H1 (cell line): ENCODE data around the gene GRPR. TPM values are rescaled to one million over a fixed set of nuclear protein-coding genes. Genes with fewer than 3 reads are reported as not detected.

ENCODE experiments used
- CTCF ChIA-PET: fragments of 300-600 bp; sonication (Branson Sonifier 250); formaldehyde crosslinking; loops from one replicate; lab custom pipeline; 2021; ENCODE audit not compliant: partially characterized antibody; lab: Charles Lee
- POLR2A ChIA-PET: fragments of 300-600 bp; sonication (Branson Sonifier 250); formaldehyde crosslinking; loops from one replicate; lab custom pipeline; 2021; ENCODE audit warnings: inconsistent platforms; ENCODE audit not compliant: partially characterized antibody; lab: Charles Lee
- DNase-seq, 2 experiments: peaks; one replicate each; pipeline versions ENCODE4 v3.0.0 to v3.0.0-alpha.2; 2010 to 2022; ENCODE audit warnings: low spot score in 2 of 2, low read depth in 1 of 2, mixed read lengths in 1 of 2
- FAIRE-seq: peaks from 2 replicates; lab custom pipeline; 2011; peaks lifted over from hg19 to GRCh38; lab: Jason Lieb, UNC
- H2AFZ ChIP-seq: 2 replicates; pipeline ENCODE4 v1.8.1; 2012; ENCODE audit warnings: low read length, inconsistent platforms
- H2AK5ac ChIP-seq: 2 replicates; pipeline ENCODE4 v1.6.1; 2013; ENCODE audit warnings: low read depth, low read length
- H2BK120ac ChIP-seq: replicated peaks from 2 replicates; pipeline ENCODE3; 2013; ENCODE audit warnings: low read depth, low read length, inconsistent platforms
- H2BK12ac ChIP-seq: 2 replicates; pipeline ENCODE4 v1.6.1; 2013; ENCODE audit warnings: low read depth, low read length
- H2BK15ac ChIP-seq: 2 replicates; pipeline ENCODE4 v1.6.1; 2013; ENCODE audit warnings: low read length
- H2BK20ac ChIP-seq: 2 replicates; pipeline ENCODE4 v1.6.1; 2013; ENCODE audit warnings: low read length
- H2BK5ac ChIP-seq: 2 replicates; pipeline ENCODE4 v1.6.1; 2013; ENCODE audit warnings: low read depth, low read length
- H3K14ac ChIP-seq: 2 replicates; pipeline ENCODE4 v1.6.1; 2013; ENCODE audit warnings: inconsistent platforms; ENCODE audit not compliant: insufficient read length
- H3K18ac ChIP-seq: 2 replicates; pipeline ENCODE4 v1.6.1; 2013; ENCODE audit warnings: low read length; ENCODE audit errors: extremely low read depth
- H3K23ac ChIP-seq: 2 replicates; pipeline ENCODE4 v1.6.1; 2013; ENCODE audit warnings: inconsistent platforms; ENCODE audit not compliant: insufficient read length
- H3K23me2 ChIP-seq: 2 replicates; pipeline ENCODE4 v1.6.1; 2013; ENCODE audit warnings: low read depth, low read length
- H3K27ac ChIP-seq: 2 replicates; pipeline ENCODE4 v1.6.1; 2011; ENCODE audit warnings: low read depth, low read length, inconsistent platforms
- H3K27me3 ChIP-seq, 4 experiments: replicated peaks in 1 of 4; 1 replicate in 1 of 4; 2 replicates in 3 of 4; pipeline versions ENCODE4 v1.6.1 to v1.8.1; 2011 to 2013; ENCODE audit warnings: low read length in 3 of 4, mild to moderate bottlenecking in 3 of 4, inconsistent platforms in 2 of 4, mixed read lengths in 2 of 4, moderate library complexity in 1 of 4; ENCODE audit not compliant: control insufficient read depth in 3 of 4, insufficient read depth in 3 of 4; ENCODE audit errors: extremely low read depth in 1 of 4
- H3K36me3 ChIP-seq, 4 experiments: 2 replicates each; pipeline versions ENCODE4 v1.6.1 to v1.8.1; 2011 to 2013; ENCODE audit warnings: mild to moderate bottlenecking in 4 of 4, low read length in 3 of 4, moderate library complexity in 2 of 4, control low read depth in 1 of 4, inconsistent platforms in 1 of 4; ENCODE audit not compliant: insufficient read depth in 4 of 4, control insufficient read depth in 2 of 4
- H3K4ac ChIP-seq: replicated peaks from 2 replicates; pipeline ENCODE3; 2013; ENCODE audit warnings: low read length, low read depth, mixed read lengths, inconsistent platforms; ENCODE audit not compliant: insufficient read length
- H3K4me1 ChIP-seq, 4 experiments: replicated peaks in 1 of 4; 1 replicate in 1 of 4; 2 replicates in 3 of 4; pipeline versions ENCODE4 v1.6.1 to v1.8.1; 2011 to 2013; ENCODE audit warnings: low read length in 3 of 4, inconsistent platforms in 2 of 4, mixed read lengths in 1 of 4; ENCODE audit not compliant: insufficient read depth in 4 of 4, control insufficient read depth in 3 of 4
- H3K4me2 ChIP-seq, 2 experiments: 2 replicates each; pipeline versions ENCODE4 v1.6.1 to v1.8.1; 2011 to 2013; ENCODE audit warnings: low read depth in 2 of 2, low read length in 2 of 2, control low read depth in 1 of 2, inconsistent platforms in 1 of 2, mild to moderate bottlenecking in 1 of 2; ENCODE audit not compliant: insufficient read depth in 1 of 2
- H3K4me3 ChIP-seq, 4 experiments: fragments of 200-600, 300-600 bp in 1 of 4; sonication (generic), shearing (Covaris generic), sonication (Bioruptor Twin) in 1 of 4; 2 replicates each; pipeline versions ENCODE4 v1.5.1 to v1.8.1; 2011 to 2016; ENCODE audit warnings: low read length in 4 of 4, low read depth in 3 of 4, control low read depth in 2 of 4, inconsistent platforms in 2 of 4, mild to moderate bottlenecking in 2 of 4, mixed read lengths in 1 of 4, moderate library complexity in 1 of 4; ENCODE audit not compliant: insufficient read depth in 2 of 4; ENCODE audit errors: extremely low read depth in 1 of 4
- H3K56ac ChIP-seq: replicated peaks from 2 replicates; pipeline ENCODE3; 2013; ENCODE audit warnings: low read depth, mild to moderate bottlenecking, mixed read lengths, low read length, inconsistent platforms; ENCODE audit not compliant: insufficient read length
- H3K79me1 ChIP-seq: 2 replicates; pipeline ENCODE4 v1.6.1; 2013; ENCODE audit warnings: low read depth, low read length, control low read depth
- H3K79me2 ChIP-seq, 2 experiments: 2 replicates each; pipeline versions ENCODE4 v1.6.1 to v1.8.1; 2012 to 2013; ENCODE audit warnings: low read length in 2 of 2, mild to moderate bottlenecking in 2 of 2, inconsistent platforms in 1 of 2; ENCODE audit not compliant: insufficient read depth in 2 of 2, control insufficient read depth in 1 of 2
- H3K9ac ChIP-seq, 4 experiments: replicated peaks in 1 of 4; 1 replicate in 1 of 4; 2 replicates in 3 of 4; pipeline versions ENCODE4 v1.6.1 to v1.8.1; 2011 to 2013; ENCODE audit warnings: low read depth in 3 of 4, low read length in 3 of 4, control low read depth in 2 of 4, mild to moderate bottlenecking in 2 of 4, moderate library complexity in 2 of 4, inconsistent platforms in 1 of 4; ENCODE audit errors: extremely low read depth in 1 of 4
- H3K9me3 ChIP-seq, 2 experiments: 2 replicates each; pipeline versions ENCODE4 v1.6.1 to v1.8.1; 2012 to 2013; ENCODE audit warnings: mild to moderate bottlenecking in 2 of 2, moderate library complexity in 2 of 2, control low read depth in 1 of 2, inconsistent platforms in 1 of 2, low read depth in 1 of 2, low read length in 1 of 2, mixed read lengths in 1 of 2; ENCODE audit not compliant: insufficient read depth in 2 of 2
- H4K20me1 ChIP-seq, 2 experiments: replicated peaks in 1 of 2; 2 replicates each; pipeline versions ENCODE3 to v1.8.1; 2011 to 2013; ENCODE audit warnings: inconsistent platforms in 2 of 2, low read length in 2 of 2, mild to moderate bottlenecking in 1 of 2; ENCODE audit not compliant: insufficient read depth in 2 of 2, control insufficient read depth in 1 of 2
- H4K5ac ChIP-seq: 2 replicates; pipeline ENCODE4 v1.6.1; 2013; ENCODE audit warnings: low read length, low read depth, mixed read lengths, inconsistent platforms; ENCODE audit not compliant: insufficient read length
- H4K8ac ChIP-seq: 2 replicates; pipeline ENCODE4 v1.8.0; 2013; ENCODE audit warnings: mild to moderate bottlenecking, moderate library complexity, low read length, inconsistent platforms; ENCODE audit not compliant: insufficient read depth; ENCODE audit errors: extremely low read depth
- H4K91ac ChIP-seq: replicated peaks from 2 replicates; pipeline ENCODE3; 2013; ENCODE audit warnings: low read length, mixed read lengths, inconsistent platforms; ENCODE audit not compliant: insufficient read length
- CBX8 ChIP-seq: fragments of 300-800, 300-1000 bp; sonication (generic); IDR thresholded peaks from 2 replicates; pipeline ENCODE4 v1.7.1; 2016; ENCODE audit warnings: low read depth, low read length, borderline replicate concordance
- CEBPB ChIP-seq: IDR thresholded peaks from 2 replicates; pipeline ENCODE4 v1.6.1; 2012; ENCODE audit warnings: low read depth, low read length
- CREB1 ChIP-seq: IDR thresholded peaks from 2 replicates; pipeline ENCODE4 v1.6.1; 2012; ENCODE audit warnings: inconsistent platforms
- E2F6 ChIP-seq: IDR thresholded peaks from 2 replicates; pipeline ENCODE4 v1.6.1; 2012; ENCODE audit warnings: inconsistent platforms
- HDAC2 ChIP-seq, 2 experiments: fragments of 300-600 bp in 1 of 2; sonication (generic) in 1 of 2; IDR thresholded peaks; 2 replicates each; pipeline ENCODE4 v1.6.1; 2011 to 2012; ENCODE audit warnings: low read depth in 2 of 2, low read length in 2 of 2, mild to moderate bottlenecking in 2 of 2, moderate library complexity in 2 of 2, borderline replicate concordance in 1 of 2, inconsistent platforms in 1 of 2
- RNF2 ChIP-seq: fragments of 200-900, 300-1000 bp; sonication (generic); IDR thresholded peaks from 2 replicates; pipeline ENCODE4 v1.7.1; 2016; ENCODE audit warnings: borderline replicate concordance, low read depth, mild to moderate bottlenecking, antibody characterized with exemption, low read length; ENCODE audit not compliant: poor library complexity, severe bottlenecking; ENCODE audit errors: missing control alignments
- RXRA ChIP-seq: IDR thresholded peaks from 2 replicates; pipeline ENCODE4 v1.6.1; 2011; ENCODE audit warnings: low read depth, mild to moderate bottlenecking, low read length, moderate library complexity; ENCODE audit not compliant: insufficient read depth
- TEAD4 ChIP-seq: IDR thresholded peaks from 2 replicates; pipeline ENCODE4 v1.6.1; 2012; ENCODE audit warnings: low read depth, low read length, inconsistent platforms, mixed read lengths
- ZNF274 ChIP-seq: IDR thresholded peaks from 2 replicates; pipeline ENCODE4 v1.7.0; 2012; ENCODE audit warnings: low read length, borderline replicate concordance; ENCODE audit errors: extremely low read depth
- WGBS, 2 experiments: shearing (Covaris generic) in 1 of 2; methylation state at CpG; one replicate each; pipeline versions ENCODE4 v1.1.6 to v1.1.7; 2013 to 2015; ENCODE audit warnings: low lambda C conversion rate in 2 of 2, mixed read lengths in 2 of 2, inconsistent platforms in 1 of 2, low coverage in 1 of 2, missing lambda C conversion rate in 1 of 2; ENCODE audit not compliant: insufficient replicate concordance in 2 of 2, insufficient coverage in 1 of 2, insufficient read length in 1 of 2; ENCODE audit errors: extremely low coverage in 1 of 2, missing lambda C conversion rate in 1 of 2; 5-methylcytosine and 5-hydroxymethylcytosine counted together
- polyA plus RNA-seq, 7 experiments: library from polyadenylated mRNA; depleted of rRNA in 3 of 7; stranded (reverse) in 5 of 7; unstranded in 2 of 7; fragments of >200 nt in 5 of 7; fragments of 200-250 nt in 2 of 7; gene quantifications; 1 replicate in 5 of 7; 2 replicates in 1 of 7; 4 replicates in 1 of 7; pipeline versions ENCODE4 v1.2.1 to v1.2.3, GENCODE V29; 2011 to 2013; ENCODE audit warnings: missing spikeins in 2 of 7, mixed read lengths in 2 of 7
- total RNA-seq: library from RNA; stranded (reverse); fragmentation: NEBNext Ultra II Directional; extraction: Animal tissue kit (Norgen Biotek cat#: 25700); gene quantifications from 2 replicates; pipeline ENCODE4 v1.2.1, GENCODE V29; 2021

GRPR gene
- total and polyA plus RNA-seq, 2 of the 8 experiments (the other 6 are each of a cell fraction or from before 2014, with no cell fraction given): 18.6 to 78.4 TPM

GRCh38 chrX:16101581-16101980, 21.8 kb upstream of the GRPR start:
- ChIA-PET POLR2A (no interaction called here), CTCF (interaction anchor here (1.0 kb wide), 1 partner anchor 171 kb away, joined by 3 read pairs; no protein-coding TSS in a partner anchor)
- Histone ChIP-seq H4K91ac (no peak overlapping the region), H3K56ac (no peak overlapping the region), H4K8ac (no peak overlapping the region), H3K36me3 (no peaks in the 10 kb centered on the region), H3K79me2 (no peaks in the 10 kb centered on the region), H2AFZ (no peak overlapping the region), H4K5ac (no peak overlapping the region), H3K14ac (no peak overlapping the region), H2BK20ac (no peak overlapping the region), H2BK15ac (no peak overlapping the region), H4K20me1 (no peaks in the 10 kb centered on the region), H2AK5ac (no peak overlapping the region), H3K23ac (no peak overlapping the region), H3K9me3 (peaks cover 0 to 5% of the 10 kb centered on the region in 2 experiments; a peak in 1 of 4 replicates), H3K4me1 (no peaks in the 10 kb centered on the region), H3K27me3 (peaks cover 0 to 1% (median 0%) of the 10 kb centered on the region in 4 experiments; a peak in 1 of 7 replicates), H3K23me2 (peaks cover 4% of the 10 kb centered on the region; the same call in 1 of the 2 replicates), H3K18ac (no peak overlapping the region), H2BK120ac (no peak overlapping the region), H3K4me3 (no peak overlapping the region), H3K4me2 (no peak overlapping the region), H2BK12ac (no peak overlapping the region), H3K9ac (no peak overlapping the region), H3K27ac (no peak overlapping the region), H2BK5ac (no peak overlapping the region), H3K4ac (no peak overlapping the region), H3K79me1 (no peaks in the 10 kb centered on the region)
- no peak for DNase-seq
- no peak for FAIRE-seq
- WGBS, 2 experiments: 94% methylated on average over 2 of the region's 2 CpGs; no CpG with 5 or more reads in 1 of the 2 experiments
- TF ChIP-seq HDAC2 (IDR thresholded peaks at IDR 0.05; ENCODE audit: borderline replicate concordance in 1 of 2, low read depth in 2 of 2, low read length in 2 of 2): no peak
- TF ChIP-seq RXRA: no peak
- no peak for TF ChIP-seq CREB1
- no peak for TF ChIP-seq CEBPB
- TF ChIP-seq TEAD4: no peak
- TF ChIP-seq RNF2: no peak
- no peak for TF ChIP-seq ZNF274
- TF ChIP-seq E2F6: no peak
- TF ChIP-seq CBX8: no peak
